COLO829 (cell line): ENCODE data around the gene DPP3.

ENCODE experiments used
- DNase-seq: peaks from one replicate; pipeline ENCODE4 v3.0.0; 2012; ENCODE audit warnings: low spot score

DPP3 gene

GRCh38 chr11:66484806-66485380 lies 4.7 kb downstream of the DPP3 start:
- no peak for DNase-seq

GRCh38 chr11:66488957-66489356 lies 8.7 kb downstream of the DPP3 start:
- DNase-seq: no peak

GRCh38 chr11:66489636-66490035 lies 9.4 kb downstream of the DPP3 start:
- DNase-seq: no peak

- no peak for DNase-seq
Observed at GRCh38 chr11:66491315-66491935, 11.2 kb downstream of the DPP3 start.

- DNase-seq: no peak
Observed at GRCh38 chr11:66492161-66492865, 12.1 kb downstream of the DPP3 start.

GRCh38 chr11:66493130-66493529 lies 12.9 kb downstream of the DPP3 start:
- DNase-seq: no peak

GRCh38 chr11:66494458-66494857 lies 14.2 kb downstream of the DPP3 start:
- no peak for DNase-seq

GRCh38 chr11:66494935-66495334 lies 14.7 kb downstream of the DPP3 start:
- DNase-seq: no peak

GRCh38 chr11:66495401-66495854 lies 15.2 kb downstream of the DPP3 start:
- no peak for DNase-seq

- no peak for DNase-seq
Observed at GRCh38 chr11:66497206-66497605, 17.0 kb downstream of the DPP3 start.

GRCh38 chr11:66498506-66498905 lies 18.3 kb downstream of the DPP3 start:
- DNase-seq: no peak

GRCh38 chr11:66505276-66505816 lies 25.1 kb downstream of the DPP3 start:
- DNase-seq: no peak

GRCh38 chr11:66509131-66509561 lies 28.9 kb downstream of the DPP3 start:
- DNase-seq: no peak

GRCh38 chr11:66510271-66510989 lies 30.2 kb downstream of the DPP3 start, which contains the start of gene BBS1:
Gene BBS1, plus strand, starts transcription at chr11:66510635. Its CDS starts 25 bp downstream, at chr11:66510660.
- DNase-seq: peak; percentile 97

- DNase-seq: peak; percentile 38
Observed at GRCh38 chr11:66510990-66511339, 30.7 kb downstream of the DPP3 start.

GRCh38 chr11:66523611-66524010 lies 43.4 kb downstream of the DPP3 start:
- DNase-seq: no peak

- no peak for DNase-seq
Observed at GRCh38 chr11:66524304-66525040, 44.2 kb downstream of the DPP3 start.

GRCh38 chr11:66529069-66529468 lies 48.8 kb downstream of the DPP3 start:
- no peak for DNase-seq

GRCh38 chr11:66529655-66530054 lies 49.4 kb downstream of the DPP3 start:
- no peak for DNase-seq

- DNase-seq: no peak
Observed at GRCh38 chr11:66530927-66531709, 50.9 kb downstream of the DPP3 start.

- no peak for DNase-seq
Observed at GRCh38 chr11:66531841-66532240, 51.6 kb downstream of the DPP3 start.
